HG03280 (cell line): ENCODE data around the gene METTL9.
"Not testable (repeated sequence)": the region's sequence is repeated elsewhere in the genome, so short reads cannot be mapped to it uniquely, and the experiment has no call there.

Experiments
- ATAC-seq: cut with Tn5 transposase; IDR thresholded peaks from one replicate; pipeline ENCODE4 v1.9.1; 2021; ENCODE audit warnings: mild to moderate bottlenecking, moderate library complexity; ENCODE audit not compliant: unreplicated experiment

METTL9 gene

DNA sequence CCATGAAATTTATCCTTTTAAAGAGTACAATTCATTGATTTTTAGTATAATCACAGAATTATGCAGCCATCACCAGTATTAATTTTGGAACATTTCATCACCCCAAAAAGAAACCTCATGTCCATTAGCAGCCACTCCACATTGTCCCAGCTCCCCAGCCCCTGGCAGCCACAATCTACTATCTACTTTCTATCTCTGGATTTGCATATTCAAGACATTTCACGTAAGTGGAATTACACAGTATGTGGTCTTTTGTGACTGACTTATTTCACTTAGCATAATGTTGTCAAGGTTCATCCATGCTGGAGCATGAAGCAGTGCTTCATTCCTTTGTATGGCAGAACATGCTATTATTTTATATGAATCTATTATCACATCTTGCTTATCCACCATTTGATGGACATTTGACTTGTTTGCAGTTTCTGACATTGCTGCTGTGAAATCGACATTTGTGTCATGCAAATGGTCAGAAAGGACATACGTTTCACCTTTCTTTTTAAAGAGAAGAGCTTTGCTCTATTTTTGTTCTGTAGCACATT, 10.7 kb downstream of the METTL9 start:
- no peak for ATAC-seq

DNA sequence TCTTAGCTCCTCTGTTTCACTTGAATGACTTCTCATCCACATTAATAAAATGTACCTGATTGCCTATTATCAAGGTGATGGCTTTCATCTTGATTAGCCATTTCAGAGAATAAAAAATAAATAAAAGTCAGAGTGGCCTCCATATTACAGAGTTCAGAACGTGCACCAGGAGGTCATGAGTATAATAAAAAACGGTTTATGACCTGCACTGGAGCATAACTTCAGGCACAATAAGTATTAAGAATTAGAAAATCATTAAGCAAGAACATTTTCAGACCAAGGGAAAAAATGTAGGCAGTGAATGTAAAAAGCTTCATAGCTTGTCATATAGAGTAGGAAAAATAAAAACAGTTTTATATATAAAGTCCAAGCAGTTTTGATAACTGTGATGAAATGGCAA, 11.4 kb downstream of the METTL9 start:
- no peak for ATAC-seq

DNA sequence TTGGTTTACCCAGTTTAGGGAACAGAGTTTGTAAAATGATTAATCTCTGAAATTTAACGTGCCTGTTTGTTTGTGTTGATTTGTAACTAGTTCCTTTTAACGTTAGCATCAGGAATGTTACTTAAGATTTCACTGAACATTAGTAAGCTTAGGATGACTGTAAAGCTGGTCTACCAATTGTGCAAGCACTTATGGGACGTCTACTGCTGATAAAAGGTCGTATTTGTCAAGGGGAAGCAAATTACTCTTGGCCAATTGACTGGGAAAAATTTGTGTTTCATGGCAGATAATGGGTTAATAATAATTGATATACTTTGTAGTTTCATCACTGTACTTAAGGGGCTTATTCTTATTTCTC, 11.8 kb downstream of the METTL9 start:
- no peak for ATAC-seq

DNA sequence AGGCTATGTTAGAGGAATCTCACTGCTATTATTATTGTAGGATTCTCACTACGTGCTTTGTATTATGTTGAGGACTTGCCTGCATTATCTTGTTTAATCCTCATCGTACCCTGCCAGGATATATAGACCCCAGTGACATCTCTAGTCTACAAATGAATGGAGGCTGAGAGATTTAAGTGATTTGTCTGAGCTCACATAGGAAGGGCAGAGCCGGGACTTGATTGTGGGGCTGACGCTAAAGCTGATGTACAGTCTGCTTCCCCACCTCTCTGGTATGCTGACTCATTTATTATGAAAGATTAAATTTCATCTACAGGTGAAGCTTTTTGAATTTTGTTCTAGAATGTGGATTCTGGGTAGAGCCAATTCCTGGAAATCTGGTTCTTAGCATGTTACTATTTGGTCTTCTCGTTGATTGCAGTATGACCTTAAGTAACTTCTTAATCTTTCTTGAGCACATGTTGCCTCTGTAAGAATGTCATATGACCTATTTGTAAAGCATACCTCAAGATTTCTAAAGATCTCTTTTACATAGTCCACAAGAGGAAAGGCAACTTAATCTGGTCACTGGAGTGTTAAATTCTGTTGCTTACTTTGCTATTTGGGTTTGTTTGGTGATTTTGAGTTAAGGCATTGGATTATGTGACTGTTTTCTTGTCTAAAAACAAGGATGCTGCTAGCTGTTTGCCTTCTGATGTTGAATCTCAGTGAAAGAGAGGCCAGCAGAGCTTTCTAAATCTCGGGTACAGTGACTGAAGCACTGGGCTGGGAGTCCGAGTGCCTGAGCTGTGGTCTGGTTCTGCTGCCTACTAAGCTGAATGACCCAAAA, 12.4 kb downstream of the METTL9 start:
- ATAC-seq: no peak

DNA sequence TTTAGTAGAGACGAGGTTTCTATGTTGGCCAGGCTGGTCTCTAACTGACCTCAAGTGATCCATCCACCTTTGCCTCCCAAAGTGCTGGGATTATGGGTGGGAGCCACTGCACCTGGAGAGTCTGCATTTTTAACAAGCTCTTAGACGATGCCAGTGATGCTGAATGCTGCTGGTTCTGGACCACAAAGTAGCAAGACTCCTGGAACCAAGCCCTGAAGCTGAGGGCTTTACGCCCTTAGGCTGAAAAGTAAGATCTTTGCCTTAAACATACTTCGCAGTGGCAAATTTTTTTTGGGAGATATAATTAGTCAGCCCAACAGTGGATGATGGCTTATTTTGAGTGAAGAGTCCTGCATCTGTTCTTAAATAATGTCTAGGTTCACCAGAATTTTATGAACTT, 14.0 kb downstream of the METTL9 start:
- ATAC-seq: no peak

DNA sequence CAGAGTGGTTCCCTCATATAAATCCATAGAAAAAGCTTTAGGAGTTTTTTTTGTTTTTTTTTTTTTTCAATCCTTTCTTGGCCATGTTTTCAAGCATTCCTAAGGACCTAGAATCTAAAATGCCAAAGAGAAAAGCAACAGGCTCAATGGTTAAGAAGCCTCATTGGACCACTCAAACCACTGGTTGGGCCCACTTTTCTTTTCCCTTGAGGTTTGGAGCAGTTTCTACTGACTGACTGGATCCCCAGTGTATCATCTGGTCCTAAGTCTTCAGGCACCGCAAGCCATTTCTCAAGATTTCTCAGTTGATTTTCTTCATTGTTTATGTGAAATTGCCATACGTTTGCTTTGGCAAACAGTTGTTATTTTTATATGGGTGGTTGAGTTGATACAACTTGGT, 14.4 kb downstream of the METTL9 start:
- no peak for ATAC-seq

DNA sequence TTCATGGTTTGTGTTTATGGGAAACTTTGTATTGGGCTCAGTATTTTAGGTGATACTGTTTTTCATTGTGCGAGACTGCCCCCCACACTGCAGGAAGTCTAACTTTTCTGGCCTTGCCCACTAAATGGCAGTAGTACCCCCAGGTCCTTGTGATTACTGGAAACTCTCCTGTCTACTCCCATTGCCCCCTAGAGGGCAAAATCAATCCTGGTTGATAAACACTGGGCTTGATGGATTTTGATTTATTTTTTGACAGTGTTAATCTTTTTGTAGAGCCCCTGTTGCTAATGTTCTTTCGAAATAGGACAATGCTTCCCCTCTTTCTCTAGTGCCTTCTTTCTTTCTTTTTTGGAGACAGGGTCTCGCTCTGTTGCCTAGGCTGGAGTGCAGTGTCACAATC, 15.5 kb downstream of the METTL9 start:
- no peak for ATAC-seq

DNA sequence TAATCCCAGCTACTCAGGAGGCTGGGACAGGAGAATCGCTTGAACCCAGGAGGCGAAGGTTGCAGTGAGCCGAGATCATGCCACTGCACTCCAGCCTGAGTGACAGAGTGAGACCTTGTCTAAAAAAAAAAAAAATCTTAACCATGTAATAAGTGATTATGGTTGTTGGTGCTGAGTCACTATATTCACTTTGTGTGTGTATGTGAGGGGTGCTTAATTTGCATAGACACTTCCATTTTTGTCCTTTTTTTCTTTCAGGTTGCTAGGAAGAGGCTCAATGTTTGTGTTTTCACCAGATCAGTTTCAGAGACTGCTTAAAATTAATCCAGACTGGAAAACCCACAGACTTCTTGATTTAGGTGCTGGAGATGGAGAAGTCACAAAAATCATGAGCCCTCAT, 18.2 kb downstream of the METTL9 start:
- ATAC-seq: no peak

DNA sequence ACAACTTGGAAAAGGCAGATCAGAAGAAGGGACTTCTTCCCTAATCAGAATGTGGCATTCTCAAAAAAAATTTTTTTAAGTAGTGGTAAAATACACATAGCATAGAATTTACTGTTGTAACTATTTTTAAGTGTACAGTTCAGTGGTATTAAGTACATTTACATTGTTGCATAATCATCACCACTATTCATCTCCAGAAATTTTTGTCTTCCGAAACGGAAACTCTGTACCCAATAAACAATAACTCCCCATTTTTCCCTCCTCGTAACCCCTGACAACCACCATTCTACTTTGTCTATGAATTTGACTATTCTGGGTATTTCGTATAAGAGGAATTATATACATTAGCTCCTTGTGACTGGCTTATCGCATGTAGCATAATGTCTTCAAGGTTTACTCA, 18.9 kb downstream of the METTL9 start:
- no peak for ATAC-seq

DNA sequence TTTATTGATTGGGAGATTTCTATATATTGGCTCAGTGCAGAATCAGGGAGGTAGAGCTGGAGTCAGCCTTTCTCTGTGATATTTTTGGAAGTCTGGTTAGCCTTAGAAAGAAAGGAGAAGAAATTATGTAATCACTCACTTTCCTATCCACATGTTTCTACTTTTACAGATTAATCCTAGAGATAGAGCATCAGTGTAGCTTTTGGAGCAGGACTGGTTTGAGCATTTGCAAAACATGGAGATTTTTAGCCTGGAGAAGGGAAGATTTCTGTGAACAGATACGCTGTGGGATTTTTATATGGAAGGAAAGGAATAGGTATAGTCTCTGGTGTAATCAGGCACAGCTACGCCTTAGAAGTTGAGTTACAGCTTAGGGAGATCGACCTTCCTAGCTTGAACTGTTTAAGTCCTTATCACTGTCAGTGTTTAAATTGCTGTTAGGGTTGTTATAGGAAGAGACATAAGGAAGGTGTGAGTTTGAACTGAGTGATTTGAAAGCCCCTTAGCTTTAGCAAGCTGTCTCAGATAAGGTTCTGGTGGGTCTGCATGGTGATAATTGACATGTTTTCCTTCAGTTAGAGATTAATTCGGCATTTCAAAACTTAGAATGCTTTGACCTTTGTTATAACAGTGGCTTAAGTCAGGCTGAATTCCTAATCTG, 20.5 kb downstream of the METTL9 start:
- no peak for ATAC-seq

DNA sequence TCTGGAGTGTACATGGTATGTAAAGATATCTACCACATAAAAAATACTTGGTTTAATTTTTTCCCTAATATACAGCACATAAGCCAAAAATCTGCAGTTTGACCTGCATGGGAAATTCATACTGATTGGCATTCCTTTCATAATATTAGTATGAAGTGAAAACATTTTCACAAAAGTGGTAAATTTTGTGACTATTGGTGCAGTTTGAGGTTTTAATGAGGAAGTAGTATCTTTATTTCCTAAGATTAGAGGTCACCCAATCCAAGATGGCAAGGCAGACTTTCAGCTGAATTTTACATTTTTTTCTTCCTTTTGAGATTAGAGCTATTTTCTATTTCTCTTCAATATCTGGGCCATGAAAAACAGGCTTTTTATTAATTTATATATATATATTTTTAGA, 21.2 kb downstream of the METTL9 start:
- ATAC-seq: no peak

DNA sequence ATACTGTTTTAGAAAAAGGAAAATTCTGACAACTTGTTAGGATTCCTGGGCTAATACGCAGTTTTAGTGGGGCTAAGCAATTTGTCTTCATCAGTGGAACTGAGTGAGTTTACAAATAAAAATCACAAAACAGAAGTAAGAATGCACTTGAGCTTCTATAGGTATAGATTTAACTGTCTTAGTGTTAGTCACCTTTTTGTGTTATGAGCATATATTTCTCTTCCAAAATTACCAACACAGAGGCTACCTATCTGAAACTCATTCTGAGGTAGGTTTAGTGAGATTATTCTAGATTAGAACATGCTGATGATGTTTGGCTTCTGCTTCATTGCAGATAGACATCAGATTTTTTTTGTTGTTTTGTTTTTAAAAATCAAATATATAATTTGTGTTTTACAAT, 23.2 kb downstream of the METTL9 start:
- no peak for ATAC-seq

DNA sequence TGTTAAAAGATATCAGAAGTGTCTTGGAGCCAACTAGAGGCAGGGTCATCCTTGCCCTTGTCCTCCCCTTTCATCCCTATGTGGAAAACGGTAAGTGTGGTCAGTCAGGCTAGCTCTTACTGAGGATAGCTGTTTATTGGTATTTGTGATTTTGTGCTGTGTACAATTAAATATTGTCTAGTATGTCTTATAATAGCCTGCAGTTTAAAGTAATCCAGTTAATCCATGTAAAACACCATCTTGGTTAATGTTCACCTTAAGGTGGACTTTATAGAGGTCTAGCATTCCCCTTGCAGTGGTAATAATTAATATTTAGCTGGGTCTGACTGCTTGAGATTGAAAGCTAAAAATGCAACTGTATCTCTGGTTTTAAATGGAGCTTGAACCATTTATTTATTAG, 25.6 kb downstream of the METTL9 start:
- no peak for ATAC-seq

DNA sequence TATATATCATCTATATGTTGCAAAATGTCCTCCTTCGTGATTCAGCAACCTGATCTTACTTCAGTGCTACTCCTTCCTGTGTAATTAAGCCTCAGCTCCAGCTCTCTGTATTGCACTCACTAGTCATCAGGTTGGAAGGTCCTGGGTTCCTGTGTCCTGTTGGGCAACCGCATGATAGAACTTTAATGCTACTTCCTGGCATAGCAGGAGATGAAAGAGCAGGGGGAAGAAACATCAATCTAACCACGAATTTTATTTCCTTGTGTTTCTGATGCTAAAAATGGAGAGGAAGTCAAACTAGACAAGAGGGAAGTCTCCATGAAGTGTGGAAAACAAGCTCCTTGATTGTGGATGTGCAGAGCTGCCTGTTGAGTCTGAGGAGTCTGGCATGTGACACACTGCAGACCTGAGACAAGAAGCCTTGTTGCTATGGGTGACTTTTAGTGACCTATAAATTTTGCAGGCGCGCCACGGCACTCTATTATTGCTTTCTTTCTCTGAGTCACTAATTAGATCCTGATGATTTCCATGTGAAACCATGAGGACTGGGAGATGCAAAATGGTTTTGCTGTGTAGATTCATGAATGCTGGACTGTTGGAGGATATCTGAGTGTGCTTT, 27.4 kb downstream of the METTL9 start:
- no peak for ATAC-seq

DNA sequence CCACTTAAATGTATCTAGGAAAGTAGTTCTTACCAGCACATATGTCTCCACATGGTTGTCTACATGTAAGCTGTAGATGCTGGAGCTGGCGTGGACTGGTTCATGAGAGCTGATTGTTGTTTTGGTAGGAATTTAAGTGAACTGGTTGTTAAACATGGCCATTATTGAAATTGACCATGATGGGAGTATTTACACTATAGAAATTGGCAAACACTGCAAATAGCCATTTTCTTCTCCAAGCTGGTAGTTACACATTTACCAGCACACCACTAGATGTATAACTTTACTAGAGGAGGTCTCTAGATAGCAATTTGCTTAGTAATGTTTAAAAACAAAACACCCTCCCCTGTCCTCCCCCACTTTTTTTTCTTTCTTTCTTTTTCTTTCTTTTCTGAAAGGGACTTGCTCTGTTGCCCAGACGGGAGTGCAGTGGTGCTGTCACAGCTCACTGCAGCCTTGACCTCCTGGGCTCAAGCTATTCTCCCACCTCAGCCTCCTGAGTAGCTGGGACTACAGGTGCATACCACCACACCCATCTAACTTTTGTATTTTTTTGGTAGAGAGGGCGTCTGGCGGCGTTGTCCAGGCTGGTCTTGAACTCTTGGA, 28.8 kb downstream of the METTL9 start:
- ATAC-seq: no peak

DNA sequence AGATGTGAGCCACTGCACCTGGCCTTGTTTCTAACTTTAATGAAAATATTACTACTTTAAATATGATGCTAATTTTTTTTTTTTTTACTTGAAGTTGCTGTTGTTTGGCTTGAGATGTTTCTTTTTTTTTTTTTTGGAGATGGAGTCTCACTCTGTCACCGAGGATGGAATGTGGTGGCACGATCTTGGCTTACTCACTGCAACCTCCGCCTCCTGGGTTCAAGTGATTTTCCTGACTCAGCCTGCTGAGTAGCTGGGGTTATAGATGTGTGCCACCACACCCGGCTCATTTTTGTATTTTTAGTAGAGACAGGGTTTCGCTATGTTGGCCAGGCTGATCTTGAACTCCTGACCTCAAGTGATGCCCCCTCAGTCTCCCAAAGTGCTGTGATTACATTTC, 29.4 kb downstream of the METTL9 start:
- no peak for ATAC-seq

DNA sequence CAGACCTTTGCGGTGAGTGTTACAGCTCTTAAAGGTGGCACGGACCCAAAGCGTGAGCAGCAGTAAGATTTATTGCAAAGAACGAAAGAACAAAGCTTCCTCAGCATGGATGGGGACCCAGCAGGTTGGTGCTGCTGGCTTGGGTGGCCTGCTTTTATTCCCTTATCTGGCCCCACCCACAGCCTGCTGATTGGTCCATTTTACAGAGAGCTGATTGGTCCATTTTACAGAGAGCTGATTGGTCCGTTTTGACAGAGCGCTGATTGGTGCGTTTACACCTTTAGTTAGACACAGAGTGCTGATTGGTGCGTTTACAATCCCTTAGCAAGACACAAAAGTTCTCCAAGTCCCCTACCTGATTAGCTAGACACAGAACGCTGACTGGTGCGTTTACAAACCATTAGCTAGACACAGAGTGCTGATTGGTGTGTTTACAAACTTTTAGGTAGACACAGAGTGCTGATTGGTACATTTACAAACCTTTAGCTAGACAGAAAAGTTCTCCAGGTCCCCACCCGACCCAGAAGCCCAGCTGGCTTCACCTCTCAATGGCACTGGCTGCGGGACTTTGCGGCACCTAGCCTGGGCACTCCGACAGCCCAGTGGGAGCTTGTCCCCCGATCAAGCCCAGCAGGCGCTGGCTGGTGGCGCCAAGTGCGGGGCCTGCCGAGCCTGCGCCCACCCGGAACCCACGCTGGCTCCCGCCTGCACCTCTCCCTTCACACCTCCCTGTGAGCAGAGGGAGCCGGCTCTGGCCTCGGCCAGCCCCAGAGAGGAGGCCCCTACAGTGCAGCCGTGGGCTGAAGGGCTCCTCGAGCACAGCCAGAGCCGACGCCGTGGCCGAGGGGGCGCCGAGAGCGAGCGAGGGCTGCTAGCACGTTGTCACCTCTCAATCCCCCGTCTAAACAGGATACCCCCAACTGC, 30.5 kb downstream of the METTL9 start:
- not testable (repeated sequence) for ATAC-seq

DNA sequence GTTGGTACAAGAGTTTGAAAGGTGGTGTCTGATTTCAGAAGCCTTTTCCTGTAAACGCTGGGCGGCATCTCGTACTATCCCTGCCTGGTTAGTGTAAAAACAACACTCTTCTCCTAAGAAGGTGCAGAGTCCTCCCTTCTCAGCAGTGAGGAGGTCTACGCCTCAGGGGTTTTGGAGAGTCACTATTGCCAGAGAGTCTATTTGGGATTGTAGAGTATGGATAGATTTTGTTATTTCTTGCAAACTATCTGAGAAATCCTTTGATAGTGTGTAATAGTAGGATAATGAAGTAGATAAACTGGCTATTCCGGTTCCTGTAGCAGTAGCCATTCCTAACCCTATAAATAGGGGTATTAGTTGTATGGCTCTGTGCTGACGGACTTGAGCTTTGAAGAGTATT, 31.5 kb downstream of the METTL9 start:
- not testable (repeated sequence) for ATAC-seq

DNA sequence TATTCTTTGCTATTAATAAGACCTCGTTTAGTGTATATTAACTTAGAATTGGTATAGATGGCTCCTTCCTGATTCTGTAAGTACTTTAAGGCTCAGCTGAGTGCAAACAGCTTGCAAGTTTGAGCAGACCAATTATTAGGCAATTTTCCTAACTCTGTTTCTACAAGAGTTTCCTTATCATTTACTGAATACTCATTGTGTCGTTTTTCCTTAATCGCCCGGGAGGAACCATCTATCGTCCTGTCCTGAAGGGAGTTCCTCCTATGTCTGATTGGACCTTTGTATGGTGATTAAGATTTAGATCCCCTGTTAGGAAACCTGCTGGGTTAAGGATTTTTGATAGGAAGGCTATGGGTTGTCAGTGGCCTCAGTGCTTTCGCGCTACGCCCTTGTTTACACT, 32.0 kb downstream of the METTL9 start:
- not testable (repeated sequence) for ATAC-seq

DNA sequence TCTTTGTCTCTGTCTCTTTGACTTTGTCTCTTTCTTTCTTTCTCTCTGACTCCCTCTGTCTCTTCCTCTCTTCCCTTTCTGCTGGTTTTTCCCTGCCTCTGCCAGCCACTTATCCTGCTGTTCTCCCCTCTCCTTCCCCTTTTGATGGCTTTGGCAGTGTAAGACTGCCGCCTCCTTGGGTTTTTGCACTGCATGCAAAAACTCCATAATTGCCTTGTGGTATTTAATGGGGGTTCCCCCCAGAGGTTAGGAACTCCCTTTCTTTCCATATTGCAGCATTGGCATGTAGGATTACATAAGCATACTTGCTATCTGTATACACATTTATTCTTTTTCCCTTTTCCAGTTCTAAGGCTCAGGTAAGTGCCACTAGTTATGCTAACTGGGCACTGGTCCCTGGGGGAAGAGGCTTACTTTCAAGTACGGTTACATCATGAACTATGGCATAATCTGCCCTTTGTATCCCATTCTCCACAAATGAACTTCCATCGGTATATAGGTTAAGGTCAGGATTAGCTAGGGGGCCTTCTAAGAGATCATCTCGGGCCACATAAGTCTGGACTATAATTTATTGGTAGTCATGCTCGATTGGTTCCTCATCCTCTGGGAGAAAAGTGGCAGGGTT, 32.7 kb downstream of the METTL9 start:
- ATAC-seq: not testable (repeated sequence)
